T follicular helper cell (primary cell): ENCODE results near the gene PRKCE.

ENCODE experiments used
- DNase-seq: peaks from one replicate; pipeline ENCODE4 v3.0.0-alpha.2; 2020; ENCODE audit warnings: low read depth

The PRKCE gene

GRCh38 chr2:45755585-45756335 lies 104.3 kb downstream of the PRKCE start:
- no peak for DNase-seq

GRCh38 chr2:45758018-45758417 lies 106.5 kb downstream of the PRKCE start:
- no peak for DNase-seq

GRCh38 chr2:45759310-45759851 lies 107.9 kb downstream of the PRKCE start:
- DNase-seq: no peak

GRCh38 chr2:45761635-45762034 lies 110.2 kb downstream of the PRKCE start:
- no peak for DNase-seq

- DNase-seq: no peak
These were observed 111.8 kb downstream of the PRKCE start for GRCh38 chr2:45763255-45763654.

- DNase-seq: no peak
These were observed 112.3 kb downstream of the PRKCE start for GRCh38 chr2:45763797-45764196.

- DNase-seq: no peak
These were observed 113.7 kb downstream of the PRKCE start for GRCh38 chr2:45765007-45765727.

GRCh38 chr2:45765728-45766254 lies 114.3 kb downstream of the PRKCE start:
- no peak for DNase-seq

GRCh38 chr2:45768208-45768607 lies 116.7 kb downstream of the PRKCE start:
- DNase-seq: no peak

- no peak for DNase-seq
These were observed 117.6 kb downstream of the PRKCE start for GRCh38 chr2:45769056-45769455.

GRCh38 chr2:45769854-45770576 lies 118.5 kb downstream of the PRKCE start:
- DNase-seq: no peak

- DNase-seq: no peak
These were observed 119.3 kb downstream of the PRKCE start for GRCh38 chr2:45770811-45771210.

- no peak for DNase-seq
These were observed 119.8 kb downstream of the PRKCE start for GRCh38 chr2:45771261-45771660.

- no peak for DNase-seq
These were observed 120.6 kb downstream of the PRKCE start for GRCh38 chr2:45772038-45772437.

- DNase-seq: no peak
These were observed 122.4 kb downstream of the PRKCE start for GRCh38 chr2:45773909-45774308.

GRCh38 chr2:45774688-45775244 lies 123.3 kb downstream of the PRKCE start:
- DNase-seq: no peak

GRCh38 chr2:45776160-45776955 lies 124.9 kb downstream of the PRKCE start:
- no peak for DNase-seq

GRCh38 chr2:45777996-45778719 lies 126.7 kb downstream of the PRKCE start:
- DNase-seq: no peak

- peak; percentile 66 for DNase-seq
These were observed 127.3 kb downstream of the PRKCE start for GRCh38 chr2:45778720-45779171.
